ENCODE measurements around the gene SHISA3.

DNA sequence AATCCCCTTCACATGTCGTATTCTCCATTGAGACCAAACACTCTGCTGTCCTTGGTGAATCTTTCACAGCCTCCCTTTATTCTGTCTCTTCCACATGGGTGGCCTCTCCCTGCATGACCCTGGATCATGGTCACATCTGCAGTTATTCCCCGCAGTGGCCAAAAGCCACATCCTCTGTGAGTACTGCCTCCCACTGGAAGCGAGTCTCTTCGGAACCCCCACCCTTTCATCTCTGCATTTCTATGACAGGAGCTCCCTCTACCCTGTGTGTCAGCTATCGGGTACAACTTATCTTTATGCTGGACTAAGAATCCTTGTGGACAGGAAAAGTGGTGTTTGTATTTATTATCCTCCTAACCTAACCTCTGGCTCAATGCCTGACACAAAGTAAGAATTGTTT, 48.6 kb upstream of the SHISA3 start:
- TF ChIP-seq, protein P1, sequence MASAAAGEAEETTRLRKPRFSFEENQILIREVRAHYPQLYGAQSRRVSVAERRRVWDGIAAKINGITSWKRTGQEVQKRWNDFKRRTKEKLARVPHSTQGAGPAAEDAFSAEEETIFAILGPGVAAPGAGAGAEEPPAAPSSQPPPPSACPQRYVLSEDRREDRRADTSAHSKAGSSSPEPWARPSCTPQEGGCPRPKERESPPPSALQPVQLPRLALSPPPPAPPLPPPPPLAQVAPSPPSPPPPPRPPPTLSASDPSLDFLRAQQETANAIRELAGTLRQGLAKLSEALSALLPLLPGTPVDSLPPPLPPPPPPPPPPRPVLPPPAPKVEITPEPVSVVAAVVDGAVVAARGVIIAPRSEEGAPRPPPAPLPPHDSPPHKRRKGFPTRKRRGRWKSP (CRISPR knock-in tag; IDR thresholded peaks at IDR 0.05) = no peak
- TF ChIP-seq NCOR1 (IDR thresholded peaks at IDR 0.05; ENCODE audit: borderline replicate concordance, low read length) = no peak
- TF ChIP-seq FOXK2 (IDR thresholded peaks at IDR 0.05) = no peak

All from HepG2 (cell line).